Adrenal gland (tissue), 12 donors: Measurements from ENCODE around the gene PI16. TPM values are rescaled to one million over a fixed set of nuclear protein-coding genes. Genes with fewer than 3 reads are reported as not detected.
A peak's percentile ranks its signal among the peaks of the same experiment; 100 is the strongest.

Source experiments
- DNase-seq, 7 donors: peaks; one replicate each; pipeline ENCODE4 v3.0.0-alpha.2; 2019 to 2020
- H3K27ac ChIP-seq, 5 donors: fragments of 200-600 bp; sonication (generic) in 4 of 5; 1 replicate in 3 of 5; 2 replicates in 2 of 5; pipeline versions ENCODE4 v1.5.1 to v1.8.0; 2016 to 2020; ENCODE audit warnings: mild to moderate bottlenecking in 1 of 5
- H3K27me3 ChIP-seq: fragments of 200-600 bp; 2 replicates; pipeline ENCODE4 v1.8.0; 2021
- H3K36me3 ChIP-seq, 2 donors: fragments of 200-600 bp; replicated peaks in 1 of 2; 1 replicate in 1 of 2; 2 replicates in 1 of 2; pipeline versions ENCODE4 v1.5.1 to v1.8.0; 2018 to 2022
- H3K4me1 ChIP-seq, 2 donors: fragments of 200-600 bp; replicated peaks in 1 of 2; 1 replicate in 1 of 2; 2 replicates in 1 of 2; pipeline versions ENCODE4 v1.5.1 to v1.8.0; 2018 to 2021
- H3K4me3 ChIP-seq, 4 donors: fragments of 200-600 bp; sonication (generic) in 3 of 4; one replicate each; pipeline ENCODE4 v1.5.1; 2016 to 2018
- H3K9me3 ChIP-seq, 3 donors: fragments of 200-600 bp; sonication (generic) in 1 of 3; replicated peaks in 1 of 3; 1 replicate in 2 of 3; 2 replicates in 1 of 3; pipeline versions ENCODE4 v1.5.1 to v1.8.0; 2016 to 2021
- POLR2A ChIP-seq, 2 donors: fragments of 450-650 bp; IDR thresholded peaks; one replicate each; pipeline ENCODE4 v1.6.1; 2017; ENCODE audit warnings: antibody characterized with exemption in 2 of 2, mild to moderate bottlenecking in 2 of 2, moderate library complexity in 1 of 2
- WGBS, 4 donors: extraction: QIAGEN DNeasy Blood & Tissue Kit in 2 of 4; methylation state at CpG; one replicate each; pipeline versions ENCODE4 v1.1.5 to v1.1.7; 2013 to 2017; 5-methylcytosine and 5-hydroxymethylcytosine counted together
- intact Hi-C, 2 donors: fragments of 100-400 bp; cut with DNase I; formaldehyde crosslinking; loops; one replicate each; pipeline versions ENCODE4 v1.14.1 to v1.15.0; 2022 to 2023
- polyA plus RNA-seq, 3 donors: library from polyadenylated mRNA; stranded (reverse); fragments of 200-250 nt in 2 of 3; fragments of 350-450 nt in 1 of 3; fragmentation: Illumina TruSeq in 1 of 3; extraction: RNeasy Lipid Tissue Mini Kit (QIAGEN cat#74804) in 1 of 3; gene quantifications; one replicate each; pipeline ENCODE4 v1.2.3, GENCODE V29; 2013 to 2014
- total RNA-seq, 9 donors: library from RNA; depleted of rRNA in 4 of 9; stranded (reverse); fragments of >200 nt in 4 of 9; fragments of 120-200 nt in 1 of 9; fragmentation: NEBNext Ultra II Directional in 1 of 9; extraction: Animal tissue kit (Norgen Biotek cat#: 25700) in 1 of 9; gene quantifications; one replicate each; pipeline versions ENCODE4 v1.1.0 to v1.2.4, GENCODE V29; 2013 to 2023
- TF ChIP-seq, protein P1 (sequence below), 6 experiments: fragments of 450-650 bp in 4 of 6; fragments of 200-600 bp in 2 of 6; sonication (generic) in 1 of 6; IDR thresholded peaks; 1 replicate in 5 of 6; 2 replicates in 1 of 6; pipeline versions ENCODE4 v1.5.1 to v1.8.0; 2016 to 2021; ENCODE audit warnings: antibody characterized with exemption in 6 of 6, mild to moderate bottlenecking in 2 of 6, moderate library complexity in 1 of 6
- donor health status: healthy with polysubstance abuse.
- donor health status: Bipolar disorder and iron deficiency.
- donor health status: DM: yes; HTN: yes; CAD: no.
- donor health status: DM: no; HTN: no; CAD: no.
- donor health status: DM: no; HTN: no; CAD: no.
- donor health status: DM: yes; HTN: yes; CAD: no.

PI16 gene
- total and polyA plus RNA-seq, 12 donors = 0.12 to 9.3 (median 0.68) TPM; not detected in 1

DNA sequence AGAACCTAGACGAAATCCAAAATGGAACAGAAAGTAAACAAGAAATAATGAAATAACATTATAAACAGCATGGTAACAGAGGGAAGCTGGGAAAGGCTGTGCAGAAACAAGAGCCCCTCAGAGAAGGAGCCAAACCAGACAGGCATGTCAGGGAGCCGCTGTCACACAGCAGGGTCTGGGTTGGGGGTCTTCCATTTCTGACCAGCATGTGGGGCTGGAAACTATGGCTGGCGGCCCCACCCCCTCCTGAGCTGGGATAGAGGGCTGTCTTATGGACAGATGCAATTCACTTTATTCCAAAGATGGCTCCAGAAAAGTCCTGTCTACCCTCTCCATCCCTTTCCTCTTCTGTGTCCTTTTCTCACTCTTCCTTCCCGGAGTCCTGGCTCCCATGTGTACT lies 41.5 kb upstream of the PI16 start:
- Histone ChIP-seq H3K27ac (peak overlapping the region in 1 of 5 donors; percentile 11), H3K4me1 (peaks cover 8 to 34% of the 10 kb centered on the region in 2 donors), H3K27me3 (no peaks in the 10 kb centered on the region), H3K36me3 (peaks cover 0 to 46% of the 10 kb centered on the region in 2 donors), H3K9me3 (no peaks in the 10 kb centered on the region), H3K4me3 (no peak overlapping the region)
- intact Hi-C loops = no loop called here
- no peak for DNase-seq
- TF ChIP-seq POLR2A (IDR thresholded peaks at IDR 0.05) = no peak
- TF ChIP-seq, protein P1, sequence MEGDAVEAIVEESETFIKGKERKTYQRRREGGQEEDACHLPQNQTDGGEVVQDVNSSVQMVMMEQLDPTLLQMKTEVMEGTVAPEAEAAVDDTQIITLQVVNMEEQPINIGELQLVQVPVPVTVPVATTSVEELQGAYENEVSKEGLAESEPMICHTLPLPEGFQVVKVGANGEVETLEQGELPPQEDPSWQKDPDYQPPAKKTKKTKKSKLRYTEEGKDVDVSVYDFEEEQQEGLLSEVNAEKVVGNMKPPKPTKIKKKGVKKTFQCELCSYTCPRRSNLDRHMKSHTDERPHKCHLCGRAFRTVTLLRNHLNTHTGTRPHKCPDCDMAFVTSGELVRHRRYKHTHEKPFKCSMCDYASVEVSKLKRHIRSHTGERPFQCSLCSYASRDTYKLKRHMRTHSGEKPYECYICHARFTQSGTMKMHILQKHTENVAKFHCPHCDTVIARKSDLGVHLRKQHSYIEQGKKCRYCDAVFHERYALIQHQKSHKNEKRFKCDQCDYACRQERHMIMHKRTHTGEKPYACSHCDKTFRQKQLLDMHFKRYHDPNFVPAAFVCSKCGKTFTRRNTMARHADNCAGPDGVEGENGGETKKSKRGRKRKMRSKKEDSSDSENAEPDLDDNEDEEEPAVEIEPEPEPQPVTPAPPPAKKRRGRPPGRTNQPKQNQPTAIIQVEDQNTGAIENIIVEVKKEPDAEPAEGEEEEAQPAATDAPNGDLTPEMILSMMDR (IDR thresholded peaks at IDR 0.05) = no peak
- WGBS, 4 donors = 89 to 93% (median 90%) methylated on average over 4 of the region's 4 CpGs

DNA sequence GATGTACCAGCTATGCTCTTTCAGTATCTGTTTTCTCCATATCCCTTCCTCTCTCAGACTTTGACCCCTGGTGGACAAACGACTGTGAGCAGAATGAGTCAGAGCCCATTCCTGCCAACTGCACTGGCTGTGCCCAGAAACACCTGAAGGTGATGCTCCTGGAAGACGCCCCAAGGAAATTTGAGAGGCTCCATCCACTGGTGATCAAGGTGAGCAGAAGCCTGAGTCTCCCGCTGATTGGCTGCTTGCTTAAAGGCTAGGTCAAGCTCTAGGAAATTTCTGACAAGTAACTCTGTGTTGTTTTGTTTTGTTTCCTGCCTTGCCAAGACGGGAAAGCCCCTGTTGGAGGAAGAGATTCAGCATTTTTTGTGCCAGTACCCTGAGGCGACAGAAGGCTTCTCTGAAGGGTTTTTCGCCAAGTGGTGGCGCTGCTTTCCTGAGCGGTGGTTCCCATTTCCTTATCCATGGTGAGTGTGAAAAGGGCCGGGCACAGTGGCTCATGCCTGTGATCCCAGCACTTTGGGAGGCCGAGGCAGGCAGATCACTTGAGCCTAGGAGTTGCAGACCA lies 40.2 kb upstream of the PI16 start:
- Histone ChIP-seq H3K9me3 (no peaks in the 10 kb centered on the region), H3K36me3 (peaks cover 0 to 56% of the 10 kb centered on the region in 2 donors), H3K27me3 (no peaks in the 10 kb centered on the region), H3K27ac (peak overlapping the region in 2 of 5 donors; percentile 1 to 11), H3K4me3 (no peak overlapping the region), H3K4me1 (peaks cover 9 to 34% of the 10 kb centered on the region in 2 donors)
- TF ChIP-seq, protein P1 (IDR thresholded peaks at IDR 0.05) = peak; percentile 13 to 51 (median 39)
- no peak for TF ChIP-seq POLR2A (IDR thresholded peaks at IDR 0.05)
- WGBS, 4 donors = 40 to 69% (median 58%) methylated on average over 6 to 10 of the region's 10 CpGs
- DNase-seq = peak; percentile 56 to 73 (median 63)
- intact Hi-C loops = no loop called here

DNA sequence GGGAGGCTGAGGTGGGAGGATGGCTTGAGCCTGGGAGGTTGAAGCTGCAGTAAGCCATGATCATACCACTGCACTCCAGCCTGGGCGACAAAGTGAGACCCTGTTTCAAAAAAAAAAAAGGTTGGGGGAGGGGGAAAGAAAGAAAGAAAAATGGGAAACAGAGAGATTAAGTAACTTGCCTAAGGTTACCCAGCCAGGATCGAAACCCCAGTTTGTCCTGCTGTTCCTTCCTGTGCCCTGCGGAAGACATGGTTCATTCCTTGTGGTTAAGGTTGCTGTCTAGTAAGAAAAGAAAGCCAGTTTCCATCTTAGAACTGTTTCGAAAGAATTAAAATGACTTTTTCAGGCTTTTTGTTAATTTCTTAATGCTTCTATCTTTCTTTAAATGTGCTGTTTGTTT lies 38.9 kb upstream of the PI16 start:
- 81 to 95% (median 91%) methylated on average over 4 of the region's 4 CpGs for WGBS, 4 donors
- Histone ChIP-seq H3K4me3 (no peak overlapping the region), H3K9me3 (no peaks in the 10 kb centered on the region), H3K4me1 (peaks cover 17 to 45% of the 10 kb centered on the region in 2 donors), H3K27me3 (no peaks in the 10 kb centered on the region), H3K27ac (no peak overlapping the region), H3K36me3 (peaks cover 0 to 69% of the 10 kb centered on the region in 2 donors)
- no peak for DNase-seq
- intact Hi-C loops = no loop called here
- TF ChIP-seq, protein P1 (IDR thresholded peaks at IDR 0.05) = no peak
- no peak for TF ChIP-seq POLR2A (IDR thresholded peaks at IDR 0.05)

DNA sequence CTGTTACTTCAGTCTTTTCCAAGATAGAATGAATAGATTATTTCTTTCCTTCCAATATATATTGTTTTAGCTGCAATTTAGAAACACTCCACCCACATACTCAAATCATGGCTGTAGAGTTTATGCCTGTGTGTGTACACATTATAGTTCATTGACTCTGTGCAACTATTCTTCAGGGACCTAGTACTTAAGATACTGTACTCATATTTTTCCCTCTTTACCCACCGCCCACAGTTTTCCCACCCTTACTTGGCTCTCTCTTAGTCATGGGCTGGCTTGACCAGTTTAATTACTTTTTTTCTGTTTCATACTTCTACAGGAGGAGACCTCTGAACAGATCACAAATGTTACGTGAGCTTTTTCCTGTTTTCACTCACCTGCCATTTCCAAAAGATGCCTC lies 38.4 kb upstream of the PI16 start:
- DNase-seq = no peak
- Histone ChIP-seq H3K9me3 (no peaks in the 10 kb centered on the region), H3K36me3 (peaks cover 0 to 71% of the 10 kb centered on the region in 2 donors), H3K27me3 (no peaks in the 10 kb centered on the region), H3K4me3 (no peak overlapping the region), H3K27ac (peak overlapping the region in 2 of 5 donors; percentile 13 to 50), H3K4me1 (peaks cover 17 to 45% of the 10 kb centered on the region in 2 donors)
- intact Hi-C loops = no loop called here
- WGBS, 4 donors = 86 to 96% (median 90%) methylated on average over 2 of the region's 2 CpGs
- no peak for TF ChIP-seq POLR2A (IDR thresholded peaks at IDR 0.05)
- TF ChIP-seq, protein P1 (IDR thresholded peaks at IDR 0.05) = no peak
